GM10248 (cell line): ENCODE data around the gene UTRN.

Experiments used
- CTCF ChIA-PET: fragments of 300-600 bp; sonication (Branson Sonifier 250); formaldehyde crosslinking; extraction: SDS; loops from one replicate; lab custom pipeline; 2021; ENCODE audit warnings: antibody characterized with exemption; lab: Yijun Ruan, JAX
- POLR2A ChIA-PET: fragments of 350-650 bp; sonication (Branson Sonifier 250); formaldehyde crosslinking; extraction: SDS; loops from one replicate; lab custom pipeline; 2020; ENCODE audit warnings: antibody characterized with exemption; lab: Yijun Ruan, JAX
- DNase-seq: peaks from one replicate; pipeline ENCODE4 v3.0.0; 2012; ENCODE audit errors: extremely low spot score
- CTCF ChIP-seq: IDR thresholded peaks from 2 replicates; pipeline ENCODE4 v1.5.1; 2012; ENCODE audit warnings: mild to moderate bottlenecking, low read depth; ENCODE audit errors: extremely low read depth, missing control alignments, control extremely low read depth

UTRN gene

GRCh38 chr6:144279484-144280150 is 5.5 kb upstream of the UTRN start:
- no peak for TF ChIP-seq CTCF
- ChIA-PET CTCF (interaction anchor here (0.8 to 2.0 kb wide), 2 partner anchors 9 to 12 kb away, joined by 3 to 4 read pairs; no protein-coding TSS in a partner anchor), POLR2A (no interaction called here)
- DNase-seq: no peak

- TF ChIP-seq CTCF: no peak
- CTCF ChIA-PET: no interaction called here
- POLR2A ChIA-PET: no interaction called here
- DNase-seq: no peak
These were observed 1.3 kb upstream of the UTRN start for GRCh38 chr6:144283646-144284477.

GRCh38 chr6:144284478-144284782 is 705 bp upstream of the UTRN start:
- no peak for TF ChIP-seq CTCF
- CTCF ChIA-PET: no interaction called here
- no peak for DNase-seq
- POLR2A ChIA-PET: no interaction called here

- no peak for TF ChIP-seq CTCF
- CTCF ChIA-PET: interaction anchor here (0.7 to 2.5 kb wide), 3 partner anchors 10 to 185 kb away, joined by 3 to 9 read pairs (median 3); no protein-coding TSS in a partner anchor
- no peak for DNase-seq
- POLR2A ChIA-PET: no interaction called here
These were observed 338 bp downstream of the UTRN start for GRCh38 chr6:144285548-144285797.

GRCh38 chr6:144285798-144286502 is 815 bp downstream of the UTRN start:
- ChIA-PET POLR2A (no interaction called here), CTCF (interaction anchor here (0.7 to 2.5 kb wide), 4 partner anchors 10 to 186 kb away, joined by 3 to 9 read pairs (median 3); no protein-coding TSS in a partner anchor)
- peak; percentile 51 for DNase-seq
- no peak for TF ChIP-seq CTCF

GRCh38 chr6:144286503-144287393 is 1.6 kb downstream of the UTRN start:
- TF ChIP-seq CTCF: no peak
- POLR2A ChIA-PET: no interaction called here
- DNase-seq: peak; percentile 47
- CTCF ChIA-PET: interaction anchor here (1.8 to 2.5 kb wide), 2 partner anchors 9 to 56 kb away, joined by 3 to 9 read pairs; no protein-coding TSS in a partner anchor
